SK-N-SH treated with all-trans-retinoic acid at 6 μM for 48 hours (cell line): ENCODE measurements around the gene MAST1.

ENCODE experiments used
- ATAC-seq: fragments of 200-7000 bp; cut with Tn5 transposase; 3 replicates; pipeline ENCODE4 v1.9.1; 2020; ENCODE audit warnings: mild to moderate bottlenecking, moderate library complexity
- ARNTL ChIP-seq: fragments of 450-650 bp; formaldehyde crosslinking; IDR thresholded peaks from 2 replicates; pipeline ENCODE4 v1.5.0; 2020; ENCODE audit warnings: low read depth, mild to moderate bottlenecking, moderate library complexity, borderline replicate concordance
- BACH2 ChIP-seq: fragments of 250-450 bp; sonication (Bioruptor Pico); IDR thresholded peaks from 2 replicates; pipeline ENCODE4 v1.9.0; 2021; ENCODE audit warnings: mild to moderate bottlenecking, borderline replicate concordance
- CSDC2 ChIP-seq: fragments of 250-450 bp; sonication (Bioruptor Pico); IDR thresholded peaks from 2 replicates; pipeline ENCODE4 v1.5.0; 2020; ENCODE audit warnings: mild to moderate bottlenecking, moderate library complexity
- ESRRG ChIP-seq: fragments of 250-450 bp; sonication (Bioruptor Pico); IDR thresholded peaks from 2 replicates; pipeline ENCODE4 v1.6.1; 2021; ENCODE audit warnings: mild to moderate bottlenecking
- GLIS3 ChIP-seq: fragments of 250-450 bp; sonication (Bioruptor Pico); IDR thresholded peaks from 2 replicates; pipeline ENCODE4 v1.5.0; 2020; ENCODE audit warnings: mild to moderate bottlenecking, moderate library complexity
- ISL1 ChIP-seq: fragments of 250-450 bp; sonication (Bioruptor Pico); IDR thresholded peaks from 2 replicates; pipeline ENCODE4 v2.1.2; 2022; ENCODE audit warnings: mild to moderate bottlenecking, moderate library complexity
- OSR1 ChIP-seq: fragments of 250-450 bp; sonication (Bioruptor Pico); IDR thresholded peaks from 2 replicates; pipeline ENCODE4 v1.8.0; 2022; ENCODE audit warnings: moderate library complexity, mild to moderate bottlenecking, inconsistent platforms
- PPARA ChIP-seq: fragments of 250-450 bp; sonication (Bioruptor Pico); IDR thresholded peaks from 2 replicates; pipeline ENCODE4 v1.5.0; 2020; ENCODE audit warnings: mild to moderate bottlenecking, borderline replicate concordance
- RARB ChIP-seq: fragments of 250-450 bp; sonication (Bioruptor Pico); IDR thresholded peaks from 2 replicates; pipeline ENCODE4 v1.8.0; 2021; ENCODE audit warnings: mild to moderate bottlenecking, moderate library complexity
- SNAI2 ChIP-seq: fragments of 250-450 bp; sonication (Bioruptor Pico); IDR thresholded peaks from 2 replicates; pipeline ENCODE4 v1.5.0; 2020; ENCODE audit warnings: mild to moderate bottlenecking, moderate library complexity
- TCF4 ChIP-seq: fragments of 250-450 bp; sonication (Bioruptor Pico); IDR thresholded peaks from 2 replicates; pipeline ENCODE4 v1.8.0; 2021; ENCODE audit warnings: mild to moderate bottlenecking, moderate library complexity, borderline replicate concordance
- TOX ChIP-seq: fragments of 250-450 bp; sonication (Bioruptor Pico); IDR thresholded peaks from 2 replicates; pipeline ENCODE4 v1.8.0; 2021; ENCODE audit warnings: mild to moderate bottlenecking, moderate library complexity, borderline replicate concordance
- ZC3H10 ChIP-seq: fragments of 250-450 bp; sonication (Bioruptor Pico); IDR thresholded peaks from 2 replicates; pipeline ENCODE4 v1.5.1; 2021; ENCODE audit warnings: mild to moderate bottlenecking, moderate library complexity
- ZFP3 ChIP-seq: fragments of 250-450 bp; sonication (Bioruptor Pico); IDR thresholded peaks from 2 replicates; pipeline ENCODE4 v1.5.0; 2020; ENCODE audit warnings: mild to moderate bottlenecking, moderate library complexity
- ZNF565 ChIP-seq: fragments of 450-650 bp; formaldehyde crosslinking; conservative IDR thresholded peaks from 2 replicates; pipeline ENCODE4 v1.5.0; 2020; ENCODE audit warnings: low read depth, mild to moderate bottlenecking, moderate library complexity
- ZNF70 ChIP-seq: fragments of 450-650 bp; formaldehyde crosslinking; IDR thresholded peaks from 2 replicates; pipeline ENCODE4 v1.5.0; 2020; ENCODE audit warnings: mild to moderate bottlenecking, moderate library complexity
- ZNF8 ChIP-seq: fragments of 450-650 bp; formaldehyde crosslinking; IDR thresholded peaks from 2 replicates; pipeline ENCODE4 v1.5.0; 2020; ENCODE audit warnings: mild to moderate bottlenecking, moderate library complexity
- TF ChIP-seq, protein P1 (sequence below): fragments of 250-450 bp; sonication (Bioruptor Pico); IDR thresholded peaks from 2 replicates; pipeline ENCODE4 v1.8.0; 2020; ENCODE audit warnings: mild to moderate bottlenecking, moderate library complexity, borderline replicate concordance
- TF ChIP-seq, protein P2 (sequence below): fragments of 250-450 bp; sonication (Bioruptor Pico); IDR thresholded peaks from 2 replicates; pipeline ENCODE4 v1.5.1; 2021; ENCODE audit warnings: mild to moderate bottlenecking, moderate library complexity
- TF ChIP-seq, protein P3 (sequence below): fragments of 250-450 bp; sonication (Bioruptor Pico); IDR thresholded peaks from 2 replicates; pipeline ENCODE4 v1.5.1; 2020; ENCODE audit warnings: low read depth, mild to moderate bottlenecking, moderate library complexity
- TF ChIP-seq, protein P4 (sequence below): fragments of 250-450 bp; sonication (Bioruptor Pico); IDR thresholded peaks from 2 replicates; pipeline ENCODE4 v1.8.0; 2021; ENCODE audit warnings: low read depth, mild to moderate bottlenecking, moderate library complexity, borderline replicate concordance

MAST1 gene

DNA sequence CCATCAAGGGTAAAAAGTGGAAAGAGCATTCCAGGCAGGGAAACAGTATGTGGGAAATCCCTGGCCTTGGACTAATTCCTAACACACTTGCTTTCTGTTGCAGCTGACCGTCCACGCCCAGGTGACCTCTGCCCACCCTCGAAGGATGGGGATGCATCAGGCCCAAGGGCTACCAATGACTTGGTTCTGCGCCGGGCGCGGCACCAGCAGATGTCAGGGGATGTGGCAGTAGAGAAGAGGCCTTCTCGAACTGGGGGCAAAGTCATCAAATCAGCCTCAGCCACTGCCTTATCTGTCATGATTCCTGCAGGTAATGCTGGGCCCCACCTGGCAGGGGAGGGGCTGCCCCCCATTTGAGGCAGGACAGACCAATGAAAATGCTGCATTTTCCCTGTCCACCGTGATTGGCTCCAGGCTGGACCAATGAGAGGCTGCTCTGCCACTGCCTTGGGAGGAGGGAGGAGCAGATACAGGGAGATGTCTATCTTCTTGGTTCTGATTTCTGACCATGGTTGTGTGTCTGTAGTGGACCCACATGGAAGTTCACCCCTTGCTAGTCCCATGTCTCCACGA lies 30.3 kb downstream of the MAST1 start:
- TF ChIP-seq ZNF70 (CRISPR knock-in tag): no peak
- TF ChIP-seq TCF4 (CRISPR knock-in tag): no peak
- ATAC-seq: peak; percentile 27; the same call in 2 of the 3 replicates

DNA sequence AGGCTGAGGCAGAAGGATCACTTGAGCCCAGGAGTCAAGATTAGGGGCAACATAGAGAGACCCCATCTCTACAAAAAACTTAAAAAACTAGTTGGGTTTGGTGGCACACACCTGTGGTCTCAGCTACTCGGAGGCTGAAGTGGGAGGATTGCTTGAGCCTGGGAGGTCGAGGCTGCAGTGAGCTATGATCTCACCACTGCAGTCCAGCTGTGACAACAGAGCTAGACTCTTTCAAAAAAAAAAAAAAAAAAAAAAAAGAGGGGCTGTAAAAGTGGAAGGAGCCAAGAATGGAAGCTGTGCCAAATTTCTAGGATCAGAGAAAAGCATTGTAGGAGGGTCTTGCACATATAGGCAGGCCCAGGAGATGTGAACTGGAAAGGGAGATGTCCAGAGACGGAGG lies 33.4 kb downstream of the MAST1 start:
- TF ChIP-seq PPARA (CRISPR knock-in tag) (no peak), ZNF70 (CRISPR knock-in tag) (no peak), TOX (CRISPR knock-in tag) (no peak), ISL1 (CRISPR knock-in tag) (no peak), OSR1 (no peak), ARNTL (no peak), GLIS3 (no peak), ZNF8 (CRISPR knock-in tag) (no peak), ZNF565 (CRISPR knock-in tag) (no peak), SNAI2 (CRISPR knock-in tag) (no peak), ZC3H10 (CRISPR knock-in tag) (no peak), BACH2 (CRISPR knock-in tag) (no peak), ESRRG (CRISPR knock-in tag) (no peak), CSDC2 (CRISPR knock-in tag) (no peak)
- TF ChIP-seq, protein P1, sequence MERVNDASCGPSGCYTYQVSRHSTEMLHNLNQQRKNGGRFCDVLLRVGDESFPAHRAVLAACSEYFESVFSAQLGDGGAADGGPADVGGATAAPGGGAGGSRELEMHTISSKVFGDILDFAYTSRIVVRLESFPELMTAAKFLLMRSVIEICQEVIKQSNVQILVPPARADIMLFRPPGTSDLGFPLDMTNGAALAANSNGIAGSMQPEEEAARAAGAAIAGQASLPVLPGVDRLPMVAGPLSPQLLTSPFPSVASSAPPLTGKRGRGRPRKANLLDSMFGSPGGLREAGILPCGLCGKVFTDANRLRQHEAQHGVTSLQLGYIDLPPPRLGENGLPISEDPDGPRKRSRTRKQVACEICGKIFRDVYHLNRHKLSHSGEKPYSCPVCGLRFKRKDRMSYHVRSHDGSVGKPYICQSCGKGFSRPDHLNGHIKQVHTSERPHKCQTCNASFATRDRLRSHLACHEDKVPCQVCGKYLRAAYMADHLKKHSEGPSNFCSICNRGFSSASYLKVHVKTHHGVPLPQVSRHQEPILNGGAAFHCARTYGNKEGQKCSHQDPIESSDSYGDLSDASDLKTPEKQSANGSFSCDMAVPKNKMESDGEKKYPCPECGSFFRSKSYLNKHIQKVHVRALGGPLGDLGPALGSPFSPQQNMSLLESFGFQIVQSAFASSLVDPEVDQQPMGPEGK (CRISPR knock-in tag): no peak
- TF ChIP-seq, protein P2, sequence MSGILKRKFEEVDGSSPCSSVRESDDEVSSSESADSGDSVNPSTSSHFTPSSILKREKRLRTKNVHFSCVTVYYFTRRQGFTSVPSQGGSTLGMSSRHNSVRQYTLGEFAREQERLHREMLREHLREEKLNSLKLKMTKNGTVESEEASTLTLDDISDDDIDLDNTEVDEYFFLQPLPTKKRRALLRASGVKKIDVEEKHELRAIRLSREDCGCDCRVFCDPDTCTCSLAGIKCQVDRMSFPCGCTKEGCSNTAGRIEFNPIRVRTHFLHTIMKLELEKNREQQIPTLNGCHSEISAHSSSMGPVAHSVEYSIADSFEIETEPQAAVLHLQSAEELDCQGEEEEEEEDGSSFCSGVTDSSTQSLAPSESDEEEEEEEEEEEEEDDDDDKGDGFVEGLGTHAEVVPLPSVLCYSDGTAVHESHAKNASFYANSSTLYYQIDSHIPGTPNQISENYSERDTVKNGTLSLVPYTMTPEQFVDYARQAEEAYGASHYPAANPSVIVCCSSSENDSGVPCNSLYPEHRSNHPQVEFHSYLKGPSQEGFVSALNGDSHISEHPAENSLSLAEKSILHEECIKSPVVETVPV (CRISPR knock-in tag): no peak
- TF ChIP-seq, protein P3, sequence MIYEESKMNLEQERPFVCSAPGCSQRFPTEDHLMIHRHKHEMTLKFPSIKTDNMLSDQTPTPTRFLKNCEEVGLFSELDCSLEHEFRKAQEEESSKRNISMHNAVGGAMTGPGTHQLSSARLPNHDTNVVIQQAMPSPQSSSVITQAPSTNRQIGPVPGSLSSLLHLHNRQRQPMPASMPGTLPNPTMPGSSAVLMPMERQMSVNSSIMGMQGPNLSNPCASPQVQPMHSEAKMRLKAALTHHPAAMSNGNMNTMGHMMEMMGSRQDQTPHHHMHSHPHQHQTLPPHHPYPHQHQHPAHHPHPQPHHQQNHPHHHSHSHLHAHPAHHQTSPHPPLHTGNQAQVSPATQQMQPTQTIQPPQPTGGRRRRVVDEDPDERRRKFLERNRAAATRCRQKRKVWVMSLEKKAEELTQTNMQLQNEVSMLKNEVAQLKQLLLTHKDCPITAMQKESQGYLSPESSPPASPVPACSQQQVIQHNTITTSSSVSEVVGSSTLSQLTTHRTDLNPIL (CRISPR knock-in tag): no peak
- TF ChIP-seq, protein P4, sequence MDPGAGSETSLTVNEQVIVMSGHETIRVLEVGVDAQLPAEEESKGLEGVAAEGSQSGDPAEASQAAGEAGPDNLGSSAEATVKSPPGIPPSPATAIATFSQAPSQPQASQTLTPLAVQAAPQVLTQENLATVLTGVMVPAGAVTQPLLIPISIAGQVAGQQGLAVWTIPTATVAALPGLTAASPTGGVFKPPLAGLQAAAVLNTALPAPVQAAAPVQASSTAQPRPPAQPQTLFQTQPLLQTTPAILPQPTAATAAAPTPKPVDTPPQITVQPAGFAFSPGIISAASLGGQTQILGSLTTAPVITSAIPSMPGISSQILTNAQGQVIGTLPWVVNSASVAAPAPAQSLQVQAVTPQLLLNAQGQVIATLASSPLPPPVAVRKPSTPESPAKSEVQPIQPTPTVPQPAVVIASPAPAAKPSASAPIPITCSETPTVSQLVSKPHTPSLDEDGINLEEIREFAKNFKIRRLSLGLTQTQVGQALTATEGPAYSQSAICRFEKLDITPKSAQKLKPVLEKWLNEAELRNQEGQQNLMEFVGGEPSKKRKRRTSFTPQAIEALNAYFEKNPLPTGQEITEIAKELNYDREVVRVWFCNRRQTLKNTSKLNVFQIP (CRISPR knock-in tag): no peak
- ATAC-seq: no peak

DNA sequence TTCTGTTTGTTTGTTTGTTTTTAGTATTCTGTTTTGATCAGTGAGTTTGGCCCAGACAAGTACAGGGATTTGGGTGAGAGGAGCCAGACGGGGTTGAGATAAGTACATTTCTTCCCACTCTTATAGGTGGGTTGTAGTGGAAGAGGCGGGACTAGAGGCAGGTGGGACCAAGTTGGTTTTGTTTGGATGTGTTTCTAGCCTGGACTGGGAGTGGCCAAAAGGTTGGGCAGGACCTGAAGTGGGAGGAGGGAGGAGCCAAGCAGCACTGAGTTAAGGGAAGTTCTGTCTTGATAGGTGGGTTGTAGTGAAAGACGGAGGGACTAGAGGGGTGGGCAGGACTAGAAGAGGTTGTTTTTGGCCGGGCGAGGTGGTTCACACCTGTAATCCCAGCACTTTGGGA lies 33.9 kb downstream of the MAST1 start:
- no peak for ATAC-seq
- TF ChIP-seq ZNF8 (CRISPR knock-in tag) (no peak), TOX (CRISPR knock-in tag) (no peak), ZFP3 (CRISPR knock-in tag) (no peak), PPARA (CRISPR knock-in tag) (no peak), GLIS3 (no peak), BACH2 (CRISPR knock-in tag) (no peak), ZNF70 (CRISPR knock-in tag) (no peak), SNAI2 (CRISPR knock-in tag) (no peak), ZNF565 (CRISPR knock-in tag) (no peak), TCF4 (CRISPR knock-in tag) (no peak), CSDC2 (CRISPR knock-in tag) (no peak), RARB (CRISPR knock-in tag) (no peak), OSR1 (no peak), ISL1 (CRISPR knock-in tag) (no peak), ZC3H10 (CRISPR knock-in tag) (no peak)
- TF ChIP-seq, protein P2 (CRISPR knock-in tag): no peak
- TF ChIP-seq, protein P4 (CRISPR knock-in tag): no peak
